H1 (cell line): ENCODE measurements around the gene PSMD12. TPM values are rescaled to one million over a fixed set of nuclear protein-coding genes. Genes with fewer than 3 reads are reported as not detected.

Source experiments
- CHD2 ChIP-seq: IDR thresholded peaks from 2 replicates; pipeline ENCODE4 v1.6.1; 2012; ENCODE audit warnings: low read length, improper control_type of control experiment
- CHD7 ChIP-seq: fragments of 300-600 bp; sonication (generic); IDR thresholded peaks from 2 replicates; pipeline ENCODE4 v1.7.1; 2012; ENCODE audit warnings: low read length, moderate library complexity, mild to moderate bottlenecking, inconsistent platforms; ENCODE audit not compliant: insufficient replicate concordance
- POU5F1 ChIP-seq: IDR thresholded peaks from 2 replicates; pipeline ENCODE4 v1.6.1; 2011; ENCODE audit warnings: low read depth, mild to moderate bottlenecking, low read length, moderate library complexity
- RAD21 ChIP-seq, 2 experiments: IDR thresholded peaks in 1 of 2; conservative IDR thresholded peaks in 1 of 2; 2 replicates each; pipeline ENCODE4 v1.6.1; 2011; ENCODE audit warnings: low read depth in 2 of 2, low read length in 2 of 2, improper control_type of control experiment in 1 of 2, inconsistent platforms in 1 of 2, mild to moderate bottlenecking in 1 of 2, moderate library complexity in 1 of 2
- TCF12 ChIP-seq: IDR thresholded peaks from 2 replicates; pipeline ENCODE4 v1.6.1; 2011; ENCODE audit warnings: low read depth, mild to moderate bottlenecking, low read length
- USF2 ChIP-seq: IDR thresholded peaks from 2 replicates; pipeline ENCODE4 v1.6.1; 2011; ENCODE audit warnings: low read length, improper control_type of control experiment
- polyA plus RNA-seq, 7 experiments: library from polyadenylated mRNA; depleted of rRNA in 3 of 7; stranded (reverse) in 5 of 7; unstranded in 2 of 7; fragments of >200 nt in 5 of 7; fragments of 200-250 nt in 2 of 7; gene quantifications; 1 replicate in 5 of 7; 2 replicates in 1 of 7; 4 replicates in 1 of 7; pipeline versions ENCODE4 v1.2.1 to v1.2.3, GENCODE V29; 2011 to 2013; ENCODE audit warnings: missing spikeins in 2 of 7, mixed read lengths in 2 of 7
- total RNA-seq: library from RNA; stranded (reverse); fragmentation: NEBNext Ultra II Directional; extraction: Animal tissue kit (Norgen Biotek cat#: 25700); gene quantifications from 2 replicates; pipeline ENCODE4 v1.2.1, GENCODE V29; 2021

Gene PSMD12
- total and polyA plus RNA-seq, 2 of the 8 experiments (the other 6 are each of a cell fraction or from before 2014, with no cell fraction given) = 14.0 to 82.4 TPM

- TF ChIP-seq CHD7 (no peak), POU5F1 (no peak), RAD21 (IDR thresholded peaks at IDR 0.05 in 1 of 2, conservative IDR thresholded peaks at IDR 0.05 in 1 of 2; ENCODE audit: low read depth in 2 of 2, low read length in 2 of 2) (no peak), CHD2 (no peak), USF2 (no peak), TCF12 (no peak)
These were observed 77.0 kb downstream of the PSMD12 start (continued) for GRCh38 chr17:67289181-67289876.
